Glutamatergic neuron (in vitro differentiated cells): ENCODE measurements around the gene MEGF9. TPM values are rescaled to one million over a fixed set of nuclear protein-coding genes. Genes with fewer than 3 reads are reported as not detected.

Experiments used
- DNase-seq: peaks from one replicate; pipeline ENCODE4 v3.0.0; 2022
- H3K27ac Mint-ChIP-seq: one replicate; pipeline ENCODE4 v1.8.0; 2020; ENCODE audit warnings: mild to moderate bottlenecking, mixed read lengths, inconsistent platforms; ENCODE audit not compliant: unreplicated experiment
- H3K27me3 Mint-ChIP-seq: one replicate; pipeline ENCODE4 v1.8.0; 2020; ENCODE audit warnings: mild to moderate bottlenecking, moderate library complexity, mixed read lengths, inconsistent platforms; ENCODE audit not compliant: unreplicated experiment
- H3K36me3 Mint-ChIP-seq: one replicate; pipeline ENCODE4 v1.8.0; 2020; ENCODE audit warnings: mild to moderate bottlenecking, mixed read lengths, inconsistent platforms; ENCODE audit not compliant: unreplicated experiment
- H3K4me1 Mint-ChIP-seq: one replicate; pipeline ENCODE4 v1.8.0; 2020; ENCODE audit warnings: mild to moderate bottlenecking, low read depth, mixed read lengths, inconsistent platforms; ENCODE audit not compliant: unreplicated experiment
- H3K4me3 Mint-ChIP-seq: one replicate; pipeline ENCODE4 v1.8.0; 2020; ENCODE audit warnings: mild to moderate bottlenecking, mixed read lengths, inconsistent platforms; ENCODE audit not compliant: unreplicated experiment
- H3K9me3 Mint-ChIP-seq: one replicate; pipeline ENCODE4 v1.8.0; 2020; ENCODE audit warnings: mild to moderate bottlenecking, moderate library complexity, mixed read lengths, inconsistent platforms; ENCODE audit not compliant: unreplicated experiment
- CTCF ChIP-seq: fragments of 200-600 bp; sonication (generic); IDR thresholded peaks from one replicate; pipeline ENCODE4 v1.5.0; 2021; ENCODE audit not compliant: partially characterized antibody, unreplicated experiment
- total RNA-seq: library from RNA; stranded (reverse); fragmentation: NEBNext Ultra II Directional; extraction: Animal tissue kit (Norgen Biotek cat#: 25700); gene quantifications from one replicate; pipeline ENCODE4 v1.2.1, GENCODE V29; 2021; ENCODE audit not compliant: unreplicated experiment

MEGF9 gene
- total RNA-seq, 1 donor from 2014 or later: 25.4 TPM

GRCh38 chr9:120681121-120681520 is 33.1 kb downstream of the MEGF9 start:
- no peak for TF ChIP-seq CTCF
- peaks cover 4% of the 10 kb centered on the region for H3K36me3 Mint-ChIP-seq
- no peaks in the 10 kb centered on the region for H3K27me3 Mint-ChIP-seq
- H3K4me1 Mint-ChIP-seq: peaks cover 3% of the 10 kb centered on the region
- no peaks in the 10 kb centered on the region for H3K9me3 Mint-ChIP-seq
- no peak overlapping the region for H3K27ac Mint-ChIP-seq
- no peak for DNase-seq
- H3K4me3 Mint-ChIP-seq: no peak overlapping the region

- no peak for DNase-seq
- H3K4me3 Mint-ChIP-seq: no peak overlapping the region
- H3K27me3 Mint-ChIP-seq: no peaks in the 10 kb centered on the region
Observed at GRCh38 chr9:120680579-120680978, 33.7 kb downstream of the MEGF9 start.

GRCh38 chr9:120680161-120680560 is 34.1 kb downstream of the MEGF9 start:
- Mint-ChIP-seq H3K27me3 (no peaks in the 10 kb centered on the region), H3K36me3 (peaks cover 4% of the 10 kb centered on the region), H3K4me3 (no peak overlapping the region), H3K27ac (no peak overlapping the region), H3K9me3 (no peaks in the 10 kb centered on the region), H3K4me1 (peaks cover 3% of the 10 kb centered on the region)
- no peak for TF ChIP-seq CTCF
- DNase-seq: no peak

More at GRCh38 chr9:120680579-120680978, 33.7 kb downstream of the MEGF9 start:
- peaks cover 4% of the 10 kb centered on the region for H3K36me3 Mint-ChIP-seq
- H3K9me3 Mint-ChIP-seq: no peaks in the 10 kb centered on the region
- no peak overlapping the region for H3K27ac Mint-ChIP-seq
- H3K4me1 Mint-ChIP-seq: peaks cover 3% of the 10 kb centered on the region
- no peak for TF ChIP-seq CTCF

GRCh38 chr9:120677965-120678364 is 36.3 kb downstream of the MEGF9 start:
- Mint-ChIP-seq H3K4me1 (no peaks in the 10 kb centered on the region), H3K27me3 (no peaks in the 10 kb centered on the region), H3K9me3 (no peaks in the 10 kb centered on the region), H3K4me3 (no peak overlapping the region), H3K36me3 (peaks cover 4% of the 10 kb centered on the region), H3K27ac (no peak overlapping the region)
- no peak for TF ChIP-seq CTCF
- DNase-seq: no peak

- H3K4me1 Mint-ChIP-seq: peaks cover 1% of the 10 kb centered on the region
Observed at GRCh38 chr9:120676767-120677402, 37.4 kb downstream of the MEGF9 start.

More at GRCh38 chr9:120676767-120677402, 37.4 kb downstream of the MEGF9 start:
- Mint-ChIP-seq H3K27ac (no peak overlapping the region), H3K36me3 (peaks cover 4% of the 10 kb centered on the region), H3K27me3 (no peaks in the 10 kb centered on the region), H3K4me3 (no peak overlapping the region), H3K9me3 (no peaks in the 10 kb centered on the region)
- DNase-seq: no peak
- TF ChIP-seq CTCF: no peak
